Stimulated activated CD8-positive, alpha-beta memory T cell treated with anti-CD3 and anti-CD28 coated beads, Interleukin-7, amount 100 ng/mL, for 48 hours (primary cell): ENCODE data around the gene TMEM150C.
"Not testable (repeated sequence)": the region's sequence is repeated elsewhere in the genome, so short reads cannot be mapped to it uniquely, and the experiment has no call there.

Experiments used
- DNase-seq, 2 donors: peaks; one replicate each; pipeline ENCODE4 v3.0.0-alpha.2; 2020; ENCODE audit warnings: low read depth in 1 of 2; ENCODE audit errors: extremely low read depth in 1 of 2

Gene TMEM150C

DNA sequence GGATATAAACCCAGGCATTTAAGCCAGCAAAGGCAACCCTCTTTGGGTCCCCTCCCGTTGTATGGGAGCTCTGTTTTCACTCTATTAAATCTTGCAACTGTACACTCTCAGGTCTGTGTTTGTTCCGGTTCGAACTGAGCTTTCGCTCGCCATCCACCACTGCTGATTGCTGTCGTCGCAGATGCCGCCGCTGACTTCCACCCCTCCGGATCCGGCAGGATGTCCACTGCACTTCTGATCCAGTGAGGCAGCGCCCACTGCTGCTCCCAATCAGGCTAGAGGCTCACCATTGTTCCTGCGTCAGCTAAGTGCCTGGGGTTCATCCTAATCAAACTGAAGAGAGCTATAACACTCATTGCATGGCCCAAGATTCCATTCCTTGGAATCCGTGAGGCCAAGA is 82.2 kb downstream of the TMEM150C start:
- DNase-seq, result no peak

DNA sequence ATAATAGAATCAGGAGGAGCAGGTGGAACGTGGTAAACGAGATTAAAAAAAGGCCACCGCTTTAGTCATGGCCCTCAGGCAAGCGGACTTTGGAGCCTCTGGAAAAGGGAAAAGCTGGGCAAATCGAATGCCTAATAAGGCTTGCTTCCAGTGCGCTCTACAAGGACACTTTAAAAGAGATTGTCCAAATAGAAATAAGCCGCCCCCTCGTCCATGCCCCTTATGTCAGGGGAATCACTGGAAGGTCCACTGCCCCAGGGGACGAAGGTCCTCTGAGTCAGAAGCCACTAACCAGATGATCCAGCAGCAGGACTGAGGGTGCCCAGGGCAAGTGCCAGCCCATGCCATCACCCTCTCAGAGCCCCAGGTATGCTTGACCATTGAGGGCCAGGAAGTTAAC is 84.3 kb downstream of the TMEM150C start:
- not testable (repeated sequence) for DNase-seq

DNA sequence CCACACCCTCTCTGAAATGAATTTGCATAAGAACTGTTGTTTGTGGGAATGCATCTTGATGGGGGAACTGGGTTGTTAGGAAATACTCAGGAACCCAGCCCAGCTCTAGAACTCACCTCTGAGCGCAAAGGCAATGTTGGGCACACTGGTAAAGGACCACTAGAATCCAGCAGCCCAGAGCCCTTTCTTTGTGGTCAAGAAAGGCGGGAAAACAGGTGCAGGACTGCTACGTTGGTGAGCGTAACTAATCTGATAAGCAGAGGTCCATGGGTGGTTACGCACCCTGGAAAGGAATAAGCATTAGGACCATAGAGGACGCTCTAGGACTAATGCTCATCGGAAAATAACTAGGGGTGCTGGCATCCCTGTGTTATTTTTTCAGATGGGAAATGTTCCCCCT is 85.9 kb downstream of the TMEM150C start:
- DNase-seq, result not testable (repeated sequence)

DNA sequence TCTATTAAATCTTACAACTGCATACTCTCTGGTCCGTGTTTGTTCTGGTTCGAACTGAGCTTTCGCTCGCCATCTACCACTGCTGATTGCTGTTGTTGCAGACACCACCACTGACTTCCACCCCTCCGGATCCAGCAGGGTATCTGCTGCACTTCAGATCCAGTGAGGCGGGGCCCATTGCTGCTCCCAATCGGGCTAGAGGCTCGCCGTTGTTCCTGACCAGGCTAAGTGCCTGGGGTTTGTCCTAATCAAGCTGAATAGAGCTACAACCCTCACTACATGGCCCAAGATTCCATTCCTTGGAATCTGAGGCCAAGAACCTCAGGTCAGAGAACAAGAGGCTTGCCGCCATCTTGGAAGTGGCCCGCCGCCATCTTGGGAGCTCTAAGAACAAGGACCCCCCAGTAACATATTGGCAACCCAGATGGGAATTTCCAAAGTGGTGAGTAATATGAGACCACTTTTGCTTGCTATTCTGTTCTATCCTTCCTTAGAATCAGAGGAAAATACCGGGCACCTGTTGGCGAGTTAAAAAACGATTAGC is 88.1 kb downstream of the TMEM150C start:
- no peak for DNase-seq

DNA sequence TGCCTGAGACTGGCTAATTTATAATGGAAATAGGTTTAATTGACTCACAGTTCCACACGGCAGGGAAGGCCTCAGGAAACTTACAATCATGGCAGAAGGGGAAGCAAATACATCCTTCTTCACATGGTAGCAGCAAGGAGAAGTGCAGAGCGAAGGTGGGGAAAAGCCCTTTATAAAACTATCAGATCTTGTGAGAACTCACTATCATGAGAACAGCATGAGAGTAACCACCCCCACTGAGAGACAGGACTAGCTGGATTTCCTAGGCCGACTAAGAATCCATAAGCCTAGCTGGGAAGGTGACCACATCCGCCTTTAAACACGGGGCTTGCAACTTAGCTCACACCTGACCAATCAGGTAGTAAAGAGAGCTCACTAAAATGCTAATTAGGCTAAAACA is 88.7 kb downstream of the TMEM150C start:
- DNase-seq, result not testable (repeated sequence)

DNA sequence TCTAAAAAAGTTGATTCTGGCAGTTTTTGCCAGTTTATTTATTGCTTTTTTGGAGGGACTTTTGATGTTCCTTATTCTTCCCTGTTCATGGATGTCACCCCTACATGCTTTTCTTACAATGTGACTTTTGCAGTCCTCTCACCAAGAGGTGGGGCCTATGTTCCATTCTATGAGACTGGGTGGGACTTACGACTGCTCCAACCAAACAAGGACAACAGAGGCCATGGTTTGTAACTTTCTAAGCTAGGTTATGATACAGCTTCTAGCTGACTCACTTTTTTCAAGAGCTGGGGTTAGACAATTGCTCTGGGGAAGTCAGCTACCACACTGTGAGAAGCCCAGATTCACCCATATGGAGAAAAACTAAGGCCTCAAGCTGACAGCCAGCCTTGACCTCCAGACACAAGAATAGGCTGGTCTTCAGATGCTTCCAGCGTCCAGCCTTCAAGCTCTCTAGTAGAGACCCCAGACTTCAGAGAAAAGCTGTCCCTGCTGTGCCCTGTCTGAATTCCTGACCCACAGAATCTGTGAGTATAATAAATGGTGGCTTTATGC is 91.9 kb downstream of the TMEM150C start:
- DNase-seq, result no peak

DNA sequence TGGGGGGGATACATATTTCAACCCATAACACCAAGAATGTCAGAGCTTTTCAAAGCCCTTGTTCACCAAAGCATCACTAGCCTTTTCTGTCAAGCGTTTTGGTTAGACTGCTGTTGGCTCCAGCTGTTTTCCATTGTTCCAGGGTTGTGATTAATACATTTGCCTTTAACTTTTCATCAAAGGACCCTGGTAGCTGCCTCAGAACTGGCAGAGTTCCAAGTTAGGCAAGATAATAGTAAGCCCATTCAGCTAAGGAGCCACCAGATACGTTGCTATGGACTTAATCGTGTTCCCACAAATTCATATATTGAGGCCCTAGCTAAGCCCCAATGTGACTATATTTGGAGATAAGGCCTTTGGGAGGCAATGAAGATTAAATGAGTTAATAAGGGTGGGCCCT is 94.3 kb downstream of the TMEM150C start:
- no peak for DNase-seq

DNA sequence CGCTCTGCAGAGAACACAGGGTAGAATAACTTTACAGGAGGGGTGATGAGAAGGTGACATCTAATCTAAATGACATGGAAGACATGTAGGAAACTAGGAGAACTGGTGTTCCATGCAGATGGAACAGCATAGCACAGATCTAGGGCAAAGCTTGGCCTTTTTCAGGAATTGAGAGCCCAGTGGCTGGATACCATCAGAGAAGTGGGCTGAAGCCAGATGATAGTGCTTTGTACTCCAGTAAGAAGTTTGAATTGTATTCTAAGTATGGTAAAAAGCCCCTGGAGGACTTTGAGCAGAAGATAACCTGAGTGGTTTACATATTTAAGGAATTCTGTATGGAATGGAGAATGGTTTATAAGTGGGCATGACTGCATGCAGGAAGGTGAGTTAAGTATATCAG is 98.6 kb downstream of the TMEM150C start:
- DNase-seq, result no peak

DNA sequence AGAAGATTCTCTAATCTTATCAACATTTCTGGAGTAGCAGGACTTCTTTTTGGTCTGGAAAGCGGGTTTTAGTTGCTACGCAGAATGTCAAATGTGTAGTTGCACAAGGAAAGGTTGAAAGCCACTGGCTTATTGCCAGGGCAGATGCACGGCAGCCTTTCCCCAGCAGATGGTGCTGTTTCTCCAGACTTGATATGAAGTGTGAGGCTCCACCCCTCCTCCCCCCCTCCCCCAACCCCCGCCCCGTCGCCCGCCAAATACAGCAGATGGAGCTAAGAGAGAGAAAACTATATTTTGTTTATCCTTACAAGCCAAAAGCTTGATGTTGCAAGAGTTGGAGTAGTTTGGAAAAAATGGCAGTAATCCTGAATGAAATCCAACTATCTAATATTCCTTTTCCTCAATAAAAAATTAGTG is 99.4 kb downstream of the TMEM150C start:
- DNase-seq, result peak; percentile 51 to 66

DNA sequence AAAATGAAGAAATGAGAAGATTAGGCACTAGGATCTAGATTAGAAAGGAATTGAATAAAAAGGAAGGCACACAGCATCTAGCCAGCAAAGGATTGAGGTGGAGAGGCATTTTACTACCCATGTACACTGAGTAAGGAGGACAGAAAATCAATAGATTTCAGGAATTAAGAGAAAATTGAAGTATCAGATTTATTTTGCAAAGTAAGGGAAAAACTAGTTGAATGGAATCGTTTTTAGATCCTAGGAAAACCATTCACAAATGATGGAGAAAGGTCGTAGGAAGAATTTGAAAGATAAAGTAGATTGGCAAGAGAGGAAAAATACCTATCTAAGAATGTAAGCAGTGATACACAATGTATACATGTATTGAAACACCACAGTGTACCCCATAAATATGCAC is 100.1 kb downstream of the TMEM150C start:
- no peak for DNase-seq

DNA sequence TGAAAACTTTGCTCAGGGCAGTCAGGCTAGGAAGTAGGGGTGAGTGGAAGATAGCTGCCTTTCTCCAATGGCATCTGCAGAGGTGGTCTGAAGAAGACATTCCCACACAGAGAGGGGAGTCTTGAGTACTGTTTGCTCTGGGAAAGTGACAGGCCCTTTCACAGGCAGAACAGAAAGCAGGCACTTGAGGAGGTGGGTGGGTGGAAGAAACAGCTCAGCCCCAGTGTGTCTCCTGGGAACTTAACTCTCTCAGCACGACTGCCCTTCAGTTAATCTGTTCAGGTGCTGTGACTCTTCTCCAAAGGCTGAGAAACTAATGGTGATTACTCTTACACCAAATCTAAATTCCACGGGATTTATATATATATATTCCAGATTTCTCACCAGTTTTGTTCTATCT is 103.1 kb downstream of the TMEM150C start:
- DNase-seq, result no peak

DNA sequence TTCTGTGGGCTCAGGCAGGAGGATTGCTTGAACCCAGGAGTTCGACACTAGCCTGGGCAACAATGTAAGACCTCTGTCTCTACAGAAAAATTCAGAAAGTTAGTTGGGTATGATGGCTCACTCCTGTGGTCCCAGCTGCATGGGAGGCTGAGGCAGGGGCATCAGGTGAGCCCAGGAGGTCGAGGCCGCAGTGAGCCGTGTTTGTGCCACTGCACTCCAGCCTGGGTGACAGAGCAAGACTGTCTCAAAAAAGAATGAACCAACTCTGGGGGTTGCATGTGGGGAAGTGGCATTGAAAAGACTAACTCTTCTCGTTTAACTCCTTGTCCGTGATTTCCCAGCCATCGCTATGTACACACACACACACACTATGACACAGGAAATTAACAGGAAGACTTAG is 104.5 kb downstream of the TMEM150C start:
- no peak for DNase-seq

DNA sequence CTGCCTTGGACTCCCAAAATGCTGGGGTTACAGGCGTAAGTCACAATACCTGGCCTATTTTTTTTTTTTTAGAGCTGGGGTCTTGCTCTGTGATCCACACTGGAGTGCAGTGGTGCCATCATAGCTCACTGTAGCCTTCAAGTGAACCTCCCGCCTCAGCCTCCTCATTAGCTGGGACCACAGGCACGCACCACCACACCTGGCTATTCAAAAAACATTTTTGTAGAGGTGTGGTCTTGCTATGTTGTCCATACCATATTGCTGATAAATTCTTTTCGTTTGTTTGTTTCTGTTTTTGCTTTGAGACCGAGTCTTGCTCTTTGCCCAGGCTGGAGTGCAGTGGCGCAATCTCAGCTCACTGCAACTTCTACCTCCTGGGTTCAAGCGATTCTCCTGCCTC is 109.8 kb downstream of the TMEM150C start:
- no peak for DNase-seq

DNA sequence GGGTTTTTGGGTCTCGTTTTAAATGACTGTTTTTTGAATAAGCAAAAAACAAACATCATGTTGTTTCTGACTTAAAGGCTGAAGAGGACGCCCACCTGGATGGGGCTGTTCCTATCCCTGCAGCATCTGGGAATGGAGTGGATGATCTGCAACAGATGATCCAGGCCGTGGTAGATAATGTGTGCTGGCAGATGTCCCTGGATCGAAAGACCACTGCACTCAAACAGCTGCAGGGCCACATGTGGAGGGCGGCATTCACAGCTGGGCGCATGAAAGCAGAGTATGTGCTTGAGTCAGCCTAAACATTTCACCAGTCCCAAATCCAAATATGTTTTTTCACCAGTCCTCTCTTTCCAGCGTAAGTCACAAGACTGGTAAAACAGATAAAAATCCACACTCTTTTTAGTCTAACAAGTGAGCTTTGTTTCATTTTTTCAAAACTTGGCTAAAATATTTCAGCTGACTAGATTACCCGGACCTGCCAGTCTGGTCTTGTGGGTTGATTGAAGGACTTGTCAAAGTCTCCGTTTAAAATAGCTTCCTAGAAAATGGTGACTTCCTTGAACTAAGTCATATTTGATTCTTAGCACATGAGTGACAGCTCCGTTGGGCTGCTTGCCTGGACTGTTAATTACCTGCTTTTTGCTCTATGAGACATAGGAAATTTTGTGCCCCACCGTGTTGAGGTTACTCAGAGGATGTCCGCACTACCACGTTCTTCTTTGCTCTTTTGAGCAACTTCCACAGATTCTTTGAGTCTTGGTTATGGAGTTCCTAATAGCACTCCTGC is 110.6 kb downstream of the TMEM150C start:
- no peak for DNase-seq

DNA sequence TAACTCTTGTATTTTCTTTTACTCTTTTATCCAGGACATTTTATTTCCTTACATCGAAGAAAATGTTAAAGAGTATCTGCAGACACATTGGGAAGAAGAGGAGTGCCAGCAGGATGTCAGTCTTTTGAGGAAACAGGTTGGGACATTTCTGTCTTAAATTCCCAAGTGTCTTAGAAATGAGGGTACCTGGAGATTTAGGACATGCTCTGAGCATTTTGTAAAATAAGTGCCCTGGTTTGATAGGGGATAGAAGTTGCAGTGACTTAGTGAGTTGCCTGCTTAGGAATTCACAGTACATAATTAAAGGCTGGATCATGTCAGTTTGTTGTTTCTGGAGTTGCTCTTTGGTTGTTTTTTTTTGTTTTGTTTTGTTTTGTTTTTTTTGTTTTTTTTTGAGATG is 113.9 kb downstream of the TMEM150C start:
- DNase-seq, result no peak

DNA sequence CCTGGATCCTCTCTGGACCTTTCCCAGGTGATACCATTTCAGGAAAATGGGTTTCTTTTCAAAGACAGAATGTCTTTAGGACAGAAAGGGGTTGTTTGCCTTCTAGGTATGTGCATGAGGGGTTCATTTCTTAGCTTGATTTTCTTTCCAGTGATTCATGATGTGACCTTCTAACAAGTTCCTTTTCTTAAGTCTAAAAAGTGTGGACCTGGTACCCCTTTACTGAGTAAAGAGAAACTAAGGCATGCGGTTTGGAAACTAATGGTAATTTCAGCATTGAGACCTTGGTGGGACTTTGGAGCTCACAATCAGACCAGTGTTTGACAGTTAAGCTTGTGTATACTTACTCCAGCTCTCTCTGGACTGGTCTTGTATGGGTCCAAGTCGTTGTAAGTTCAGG is 122.7 kb downstream of the TMEM150C start:
- DNase-seq, result no peak

DNA sequence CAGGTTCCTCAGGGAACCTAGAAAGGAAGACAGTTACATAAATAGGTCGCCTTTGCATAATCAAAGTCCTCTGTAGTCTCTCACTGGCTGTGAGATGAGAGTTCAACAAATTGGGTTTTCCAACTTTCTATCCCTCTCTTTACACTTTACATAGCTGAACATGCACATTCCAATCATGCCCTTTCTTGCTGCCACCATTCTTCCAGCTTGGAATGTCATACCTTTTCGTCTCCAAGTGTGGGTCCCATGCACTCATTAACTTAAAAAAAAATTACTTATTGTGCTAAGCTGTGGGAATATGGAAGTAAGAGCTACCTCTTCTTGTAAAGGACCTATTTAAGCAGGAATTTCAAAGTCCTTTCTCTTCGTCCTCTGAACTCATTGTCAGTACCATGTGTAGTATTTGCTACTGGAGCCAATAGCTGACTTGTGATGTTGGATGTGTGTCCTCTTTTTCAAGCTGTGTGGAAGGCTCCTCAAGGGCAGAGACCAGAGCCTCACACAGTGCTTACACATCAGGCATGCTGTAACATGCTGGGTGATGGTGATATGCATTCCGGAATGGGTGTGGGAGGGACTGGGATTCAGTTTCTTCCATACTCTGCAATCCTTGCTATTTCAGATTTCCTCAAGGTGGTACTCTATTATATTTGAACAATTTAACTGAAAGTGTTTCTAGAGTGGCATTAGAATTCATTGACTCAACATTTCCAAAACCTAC is 124.3 kb downstream of the TMEM150C start:
- no peak for DNase-seq

DNA sequence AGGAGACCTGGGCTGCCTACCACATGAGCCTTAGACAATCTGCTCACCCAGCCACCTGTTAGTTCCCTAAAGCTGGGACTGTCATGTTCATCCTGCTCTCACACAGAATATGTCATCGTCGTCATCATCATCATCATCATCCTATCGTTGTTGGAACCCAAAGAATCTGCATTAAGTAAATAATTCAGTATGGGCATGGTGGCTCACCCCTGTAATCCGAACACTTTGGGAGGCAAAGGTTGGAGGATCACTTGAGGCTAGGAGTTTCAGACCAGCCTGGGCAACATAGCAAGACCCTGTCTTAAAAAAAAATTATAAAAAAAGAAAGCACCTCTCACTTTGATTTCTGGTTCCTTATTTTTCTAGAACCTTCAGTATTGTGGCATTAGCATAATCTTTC is 125.0 kb downstream of the TMEM150C start:
- DNase-seq, result no peak

DNA sequence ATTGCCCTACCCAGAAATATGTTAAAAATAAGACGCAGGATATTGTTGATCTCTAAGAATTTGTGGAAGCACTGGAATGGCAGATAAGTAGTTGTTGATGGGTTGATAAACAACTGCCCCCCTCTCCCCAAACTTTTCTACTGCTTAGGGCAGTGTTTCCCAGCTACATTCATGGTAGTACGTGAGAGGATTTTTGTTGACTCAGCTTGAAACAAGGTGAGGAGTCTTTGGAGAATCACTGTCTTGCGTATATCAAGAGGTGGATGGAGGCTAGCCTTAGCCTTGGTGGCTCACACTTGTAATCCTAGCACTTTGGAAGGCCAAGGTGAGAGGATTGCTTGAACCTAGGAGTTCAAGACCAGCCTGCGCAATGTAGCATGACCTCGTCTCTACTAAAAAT is 125.7 kb downstream of the TMEM150C start:
- DNase-seq, result no peak

DNA sequence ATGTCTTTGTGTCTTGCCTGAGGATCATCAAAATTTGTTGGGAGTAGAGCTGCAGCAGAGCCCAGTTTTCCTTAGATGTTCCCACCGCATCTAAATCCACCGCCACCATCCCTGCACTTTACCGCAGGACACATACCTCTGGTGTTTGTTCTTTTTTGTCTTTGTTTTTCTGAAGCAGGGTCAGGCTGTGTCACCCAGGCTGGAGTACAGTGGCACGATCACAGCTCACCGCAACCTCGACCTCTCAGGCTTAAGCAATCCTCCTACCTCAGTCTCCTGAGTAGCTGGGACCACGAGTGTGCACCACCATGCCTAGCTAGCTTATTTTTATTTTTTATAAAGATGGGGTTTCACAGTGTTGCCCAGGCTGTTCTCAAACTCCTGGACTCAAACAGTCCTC is 126.8 kb downstream of the TMEM150C start:
- no peak for DNase-seq

DNA sequence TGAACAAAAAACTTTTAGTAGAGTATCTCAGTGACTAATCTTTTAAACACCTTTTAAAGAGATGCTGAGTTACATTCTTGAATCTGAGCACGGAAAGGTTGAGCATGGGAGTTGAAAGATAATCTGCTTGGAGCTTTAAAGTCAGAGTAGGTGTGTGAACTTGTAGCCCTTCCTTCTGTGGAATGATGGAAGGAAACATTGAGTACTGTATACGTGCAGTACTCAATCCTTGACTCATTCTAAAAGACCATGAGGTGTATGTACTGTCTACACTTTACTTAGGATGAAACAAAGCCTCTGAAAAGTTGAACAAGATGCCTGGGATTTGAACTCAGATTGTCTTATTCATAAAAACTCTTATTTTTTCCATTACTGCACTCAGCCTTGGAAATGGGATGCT is 128.0 kb downstream of the TMEM150C start:
- no peak for DNase-seq
